Sigmoid colon (tissue), 7 donors: ENCODE data around the gene ERVW-1. TPM values are rescaled to one million over a fixed set of nuclear protein-coding genes. Genes with fewer than 3 reads are reported as not detected.

Experiments used
- DNase-seq: peaks from one replicate; pipeline ENCODE4 v3.0.0-alpha.2; 2019
- H3K27ac ChIP-seq, 4 donors: fragments of 200-600 bp; sonication (generic); one replicate each; pipeline ENCODE4 v1.5.1; 2016 to 2019; ENCODE audit warnings: mild to moderate bottlenecking in 1 of 4
- H3K27me3 ChIP-seq, 3 donors: fragments of 200-600 bp; sonication (generic); one replicate each; pipeline ENCODE4 v1.5.1; 2019; ENCODE audit warnings: mild to moderate bottlenecking in 1 of 3
- H3K36me3 ChIP-seq, 4 donors: fragments of 200-600 bp; sonication (generic); one replicate each; pipeline ENCODE4 v1.5.1; 2016 to 2019
- H3K4me1 ChIP-seq, 4 donors: fragments of 200-600 bp; sonication (generic); one replicate each; pipeline ENCODE4 v1.5.1; 2017 to 2019
- H3K4me3 ChIP-seq, 4 donors: fragments of 200-600 bp; sonication (generic); one replicate each; pipeline ENCODE4 v1.5.1; 2017 to 2019; ENCODE audit warnings: mild to moderate bottlenecking in 2 of 4, moderate library complexity in 1 of 4
- H3K9me3 ChIP-seq, 4 donors: fragments of 200-600 bp in 3 of 4; sonication (generic) in 3 of 4; one replicate each; pipeline versions ENCODE4 v1.5.1 to v1.6.1; 2013 to 2019
- EP300 ChIP-seq, 4 donors: sonication (generic); formaldehyde crosslinking; IDR thresholded peaks; one replicate each; pipeline ENCODE4 v1.6.1; 2017; ENCODE audit warnings: antibody characterized with exemption in 4 of 4
- POLR2A ChIP-seq, 2 donors: fragments of 450-650 bp; IDR thresholded peaks; one replicate each; pipeline ENCODE4 v1.6.1; 2016; ENCODE audit warnings: antibody characterized with exemption in 2 of 2, mild to moderate bottlenecking in 2 of 2, moderate library complexity in 2 of 2
- POLR2AphosphoS5 ChIP-seq, 4 donors: sonication (generic); formaldehyde crosslinking; IDR thresholded peaks; one replicate each; pipeline ENCODE4 v1.6.1; 2017; ENCODE audit warnings: antibody characterized with exemption in 4 of 4
- WGBS, 2 donors: extraction: QIAGEN DNeasy Blood & Tissue Kit; methylation state at CpG; one replicate each; pipeline ENCODE4 v1.1.7; 2013; 5-methylcytosine and 5-hydroxymethylcytosine counted together
- intact Hi-C: fragments of 100-400 bp; cut with DNase I; formaldehyde crosslinking; loops from one replicate; pipeline ENCODE4 v1.15.1; 2023
- polyA plus RNA-seq, 3 donors: library from polyadenylated mRNA; stranded (reverse); fragments of 200-250 nt; gene quantifications; one replicate each; pipeline ENCODE4 v1.2.3, GENCODE V29; 2013
- total RNA-seq, 4 donors: library from RNA; depleted of rRNA; stranded (reverse); fragments of >200 nt; gene quantifications; one replicate each; pipeline ENCODE4 v1.1.0, GENCODE V29; 2016
- TF ChIP-seq, protein P1 (sequence below), 4 experiments: fragments of 450-650 bp in 3 of 4; fragments of 200-600 bp in 1 of 4; IDR thresholded peaks; one replicate each; pipeline ENCODE4 v1.5.1; 2016 to 2019; ENCODE audit warnings: antibody characterized with exemption in 4 of 4, mild to moderate bottlenecking in 3 of 4, moderate library complexity in 2 of 4
- donor health status: healthy with polysubstance abuse.
- donor health status: Bipolar disorder and iron deficiency.
- donor health status: healthy.

Gene ERVW-1
- total and polyA plus RNA-seq, 7 donors, result 0.03 TPM; not detected in 6

DNA sequence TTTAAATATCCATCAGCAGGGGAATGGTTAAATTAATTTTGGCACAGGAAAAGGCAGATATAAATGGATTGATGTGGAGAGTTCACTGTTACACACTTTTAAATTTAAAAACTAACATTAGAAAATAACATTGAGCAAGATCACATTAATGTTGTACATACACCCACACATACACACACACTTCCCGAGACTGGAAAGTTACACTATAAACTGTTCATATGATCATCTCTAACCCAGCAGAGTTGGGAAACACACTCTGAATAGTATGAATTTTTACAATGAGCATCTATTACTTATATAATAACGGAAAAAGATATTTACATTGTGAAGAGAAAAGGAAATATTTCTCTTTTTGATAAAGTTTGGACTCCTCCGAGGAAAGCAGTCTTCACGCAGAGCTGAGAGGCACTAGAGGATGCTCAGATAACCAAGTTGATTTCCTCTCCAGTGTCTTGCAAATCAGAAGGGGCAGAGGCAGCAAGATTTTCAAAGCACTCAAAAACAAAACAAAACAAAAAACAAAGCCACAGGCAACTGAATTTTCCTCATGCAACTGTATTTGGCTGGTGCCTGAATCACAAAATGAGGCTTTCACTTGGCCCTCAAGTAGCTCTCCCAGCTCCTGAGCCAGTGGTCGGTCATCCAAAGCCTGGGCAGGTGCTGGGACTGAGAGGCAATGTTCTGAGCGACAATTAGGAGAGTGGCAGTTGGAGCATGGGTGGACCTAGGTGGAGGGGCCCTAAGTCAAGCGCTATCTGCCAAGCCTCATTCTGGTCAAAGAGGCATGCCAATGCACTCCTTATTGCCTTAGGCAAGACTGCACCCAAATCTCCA lies 40.9 kb downstream of the ERVW-1 start:
- H3K36me3 ChIP-seq, result no peaks in the 10 kb centered on the region
- no peak overlapping the region for H3K4me3 ChIP-seq
- 78 to 88% methylated on average over 7 of the region's 7 CpGs for WGBS, 2 donors
- TF ChIP-seq, protein P1, sequence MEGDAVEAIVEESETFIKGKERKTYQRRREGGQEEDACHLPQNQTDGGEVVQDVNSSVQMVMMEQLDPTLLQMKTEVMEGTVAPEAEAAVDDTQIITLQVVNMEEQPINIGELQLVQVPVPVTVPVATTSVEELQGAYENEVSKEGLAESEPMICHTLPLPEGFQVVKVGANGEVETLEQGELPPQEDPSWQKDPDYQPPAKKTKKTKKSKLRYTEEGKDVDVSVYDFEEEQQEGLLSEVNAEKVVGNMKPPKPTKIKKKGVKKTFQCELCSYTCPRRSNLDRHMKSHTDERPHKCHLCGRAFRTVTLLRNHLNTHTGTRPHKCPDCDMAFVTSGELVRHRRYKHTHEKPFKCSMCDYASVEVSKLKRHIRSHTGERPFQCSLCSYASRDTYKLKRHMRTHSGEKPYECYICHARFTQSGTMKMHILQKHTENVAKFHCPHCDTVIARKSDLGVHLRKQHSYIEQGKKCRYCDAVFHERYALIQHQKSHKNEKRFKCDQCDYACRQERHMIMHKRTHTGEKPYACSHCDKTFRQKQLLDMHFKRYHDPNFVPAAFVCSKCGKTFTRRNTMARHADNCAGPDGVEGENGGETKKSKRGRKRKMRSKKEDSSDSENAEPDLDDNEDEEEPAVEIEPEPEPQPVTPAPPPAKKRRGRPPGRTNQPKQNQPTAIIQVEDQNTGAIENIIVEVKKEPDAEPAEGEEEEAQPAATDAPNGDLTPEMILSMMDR (IDR thresholded peaks at IDR 0.05), result no peak
- no peak for TF ChIP-seq EP300 (IDR thresholded peaks at IDR 0.05)
- no peak for TF ChIP-seq POLR2A (IDR thresholded peaks at IDR 0.05)
- no peak for TF ChIP-seq POLR2AphosphoS5 (IDR thresholded peaks at IDR 0.05)
- no peaks in the 10 kb centered on the region for H3K4me1 ChIP-seq
- H3K27me3 ChIP-seq, result no peaks in the 10 kb centered on the region
- DNase-seq, result no peak
- H3K9me3 ChIP-seq, result no peaks in the 10 kb centered on the region
- intact Hi-C loops, result no loop called here
- no peak overlapping the region for H3K27ac ChIP-seq

- Histone ChIP-seq H3K27ac (no peak overlapping the region), H3K4me1 (no peaks in the 10 kb centered on the region), H3K4me3 (no peak overlapping the region), H3K9me3 (no peaks in the 10 kb centered on the region), H3K27me3 (no peaks in the 10 kb centered on the region), H3K36me3 (no peaks in the 10 kb centered on the region)
- DNase-seq, result no peak
- intact Hi-C loops, result no loop called here
- TF ChIP-seq POLR2AphosphoS5 (IDR thresholded peaks at IDR 0.05) (no peak), POLR2A (IDR thresholded peaks at IDR 0.05) (no peak), EP300 (IDR thresholded peaks at IDR 0.05) (no peak)
- TF ChIP-seq, protein P1 (IDR thresholded peaks at IDR 0.05), result no peak
- 93 to 97% methylated on average over 2 of the region's 2 CpGs for WGBS, 2 donors
These were observed 42.2 kb downstream of the ERVW-1 start for GRCh38 chr7:92435542-92435941.

GRCh38 chr7:92433019-92433418 lies 44.7 kb downstream of the ERVW-1 start:
- TF ChIP-seq, protein P1 (IDR thresholded peaks at IDR 0.05), result no peak
- TF ChIP-seq POLR2AphosphoS5 (IDR thresholded peaks at IDR 0.05) (no peak), POLR2A (IDR thresholded peaks at IDR 0.05) (no peak)
- Histone ChIP-seq H3K9me3 (no peaks in the 10 kb centered on the region), H3K36me3 (no peaks in the 10 kb centered on the region), H3K27me3 (no peaks in the 10 kb centered on the region), H3K4me3 (no peak overlapping the region), H3K27ac (no peak overlapping the region), H3K4me1 (no peaks in the 10 kb centered on the region)
- intact Hi-C loops, result no loop called here
- DNase-seq, result no peak
- 95 to 96% methylated on average over 8 of the region's 8 CpGs for WGBS, 2 donors

GRCh38 chr7:92432299-92432946 lies 45.3 kb downstream of the ERVW-1 start:
- no peaks in the 10 kb centered on the region for H3K9me3 ChIP-seq
- TF ChIP-seq, protein P1 (IDR thresholded peaks at IDR 0.05), result no peak
- TF ChIP-seq POLR2AphosphoS5 (IDR thresholded peaks at IDR 0.05), result no peak
- DNase-seq, result no peak
- no peaks in the 10 kb centered on the region for H3K36me3 ChIP-seq
- H3K4me1 ChIP-seq, result no peaks in the 10 kb centered on the region
- WGBS, 2 donors, result 78 to 94% methylated on average over 3 of the region's 3 CpGs
- intact Hi-C loops, result no loop called here
- H3K27me3 ChIP-seq, result no peaks in the 10 kb centered on the region
- H3K27ac ChIP-seq, result no peak overlapping the region
- H3K4me3 ChIP-seq, result no peak overlapping the region
